Measurements from ENCODE around the gene SPATA17.

SPATA17 gene

GRCh38 chr1:217660353-217661062 is 29.4 kb downstream of the SPATA17 start:
- TF ChIP-seq CTCF (IDR thresholded peaks at IDR 0.05; ENCODE audit: insufficient read depth, low read length, poor library complexity, severe bottlenecking), result peak; percentile 50
- DNase-seq (ENCODE audit: extremely low read depth, insufficient read length), result no peak
- Histone ChIP-seq H3K4me3 (replicated peaks; ENCODE audit: low read depth, low read length) (no peak overlapping the region), H3K36me3 (ENCODE audit: control insufficient read depth, insufficient read depth, low read length) (no peaks in the 10 kb centered on the region), H3K27me3 (replicated peaks; ENCODE audit: control insufficient read depth, insufficient read depth, low read length) (no peaks in the 10 kb centered on the region)

GRCh38 chr1:217661407-217661806 is 30.3 kb downstream of the SPATA17 start:
- TF ChIP-seq CTCF (IDR thresholded peaks at IDR 0.05; ENCODE audit: insufficient read depth, low read length, poor library complexity, severe bottlenecking), result no peak
- H3K4me3 ChIP-seq (replicated peaks; ENCODE audit: low read depth, low read length), result no peak overlapping the region
- H3K36me3 ChIP-seq (ENCODE audit: control insufficient read depth, insufficient read depth, low read length), result no peaks in the 10 kb centered on the region
- DNase-seq (ENCODE audit: extremely low read depth, insufficient read length), result no peak
- no peaks in the 10 kb centered on the region for H3K27me3 ChIP-seq (replicated peaks; ENCODE audit: control insufficient read depth, insufficient read depth, low read length)

- TF ChIP-seq CTCF (IDR thresholded peaks at IDR 0.05; ENCODE audit: insufficient read depth, low read length, poor library complexity, severe bottlenecking), result no peak
- no peak for DNase-seq (ENCODE audit: extremely low read depth, insufficient read length)
- H3K27me3 ChIP-seq (replicated peaks; ENCODE audit: control insufficient read depth, insufficient read depth, low read length), result no peaks in the 10 kb centered on the region
Measured at GRCh38 chr1:217668351-217668940, 37.3 kb downstream of the SPATA17 start.

DNA sequence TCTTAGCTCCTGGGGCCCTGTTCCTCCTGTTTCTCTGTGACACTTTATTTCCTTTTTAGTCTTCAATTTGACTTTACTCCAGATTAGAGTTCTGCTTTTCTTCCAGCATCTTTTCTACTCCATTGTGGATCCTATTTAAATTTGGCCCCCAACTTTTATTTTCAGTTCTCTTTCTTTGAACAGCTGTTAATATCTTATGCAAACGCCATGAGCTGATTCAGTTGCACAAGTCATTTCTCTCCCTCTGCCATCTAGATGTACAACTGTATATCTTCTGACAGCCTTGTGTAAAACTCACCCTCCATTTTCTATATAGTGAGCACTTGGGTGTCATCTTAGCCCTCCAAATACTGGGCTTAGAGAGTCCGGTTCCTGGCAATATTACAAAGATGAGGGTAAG is 42.2 kb downstream of the SPATA17 start:
- no peak for TF ChIP-seq CTCF (IDR thresholded peaks at IDR 0.05; ENCODE audit: insufficient read depth, low read length, poor library complexity, severe bottlenecking)
- no peak overlapping the region for H3K4me3 ChIP-seq (replicated peaks; ENCODE audit: low read depth, low read length)
- no peak for DNase-seq (ENCODE audit: extremely low read depth, insufficient read length)
- no peaks in the 10 kb centered on the region for H3K36me3 ChIP-seq (ENCODE audit: control insufficient read depth, insufficient read depth, low read length)
- H3K27me3 ChIP-seq (replicated peaks; ENCODE audit: control insufficient read depth, insufficient read depth, low read length), result no peaks in the 10 kb centered on the region

More at GRCh38 chr1:217668351-217668940, 37.3 kb downstream of the SPATA17 start:
- no peak overlapping the region for H3K4me3 ChIP-seq (replicated peaks; ENCODE audit: low read depth, low read length)
- H3K36me3 ChIP-seq (ENCODE audit: control insufficient read depth, insufficient read depth, low read length), result no peaks in the 10 kb centered on the region

- no peak for TF ChIP-seq CTCF (IDR thresholded peaks at IDR 0.05; ENCODE audit: insufficient read depth, low read length, poor library complexity, severe bottlenecking)
- H3K36me3 ChIP-seq (ENCODE audit: control insufficient read depth, insufficient read depth, low read length), result no peaks in the 10 kb centered on the region
- no peak for DNase-seq (ENCODE audit: extremely low read depth, insufficient read length)
- H3K4me3 ChIP-seq (replicated peaks; ENCODE audit: low read depth, low read length), result no peak overlapping the region
- no peaks in the 10 kb centered on the region for H3K27me3 ChIP-seq (replicated peaks; ENCODE audit: control insufficient read depth, insufficient read depth, low read length)
Measured at GRCh38 chr1:217674028-217674729, 43.0 kb downstream of the SPATA17 start.
